Ureter (tissue), 1 donor: ENCODE measurements around the gene MRPL36. TPM values are rescaled to one million over a fixed set of nuclear protein-coding genes. Genes with fewer than 3 reads are reported as not detected.
"Not testable (repeated sequence)": the region's sequence is repeated elsewhere in the genome, so short reads cannot be mapped to it uniquely, and the experiment has no call there.

ENCODE experiments used
- DNase-seq: peaks from one replicate; pipeline ENCODE4 v3.0.0-alpha.2; 2020; ENCODE audit warnings: low spot score
- total RNA-seq: library from RNA; stranded (reverse); gene quantifications from one replicate; pipeline ENCODE4 v1.2.4, GENCODE V29; 2023
- donor health status: DM: yes; HTN: yes; CAD: no.

The MRPL36 gene
- total RNA-seq, 1 donor from 2014 or later = 33.2 TPM

DNA sequence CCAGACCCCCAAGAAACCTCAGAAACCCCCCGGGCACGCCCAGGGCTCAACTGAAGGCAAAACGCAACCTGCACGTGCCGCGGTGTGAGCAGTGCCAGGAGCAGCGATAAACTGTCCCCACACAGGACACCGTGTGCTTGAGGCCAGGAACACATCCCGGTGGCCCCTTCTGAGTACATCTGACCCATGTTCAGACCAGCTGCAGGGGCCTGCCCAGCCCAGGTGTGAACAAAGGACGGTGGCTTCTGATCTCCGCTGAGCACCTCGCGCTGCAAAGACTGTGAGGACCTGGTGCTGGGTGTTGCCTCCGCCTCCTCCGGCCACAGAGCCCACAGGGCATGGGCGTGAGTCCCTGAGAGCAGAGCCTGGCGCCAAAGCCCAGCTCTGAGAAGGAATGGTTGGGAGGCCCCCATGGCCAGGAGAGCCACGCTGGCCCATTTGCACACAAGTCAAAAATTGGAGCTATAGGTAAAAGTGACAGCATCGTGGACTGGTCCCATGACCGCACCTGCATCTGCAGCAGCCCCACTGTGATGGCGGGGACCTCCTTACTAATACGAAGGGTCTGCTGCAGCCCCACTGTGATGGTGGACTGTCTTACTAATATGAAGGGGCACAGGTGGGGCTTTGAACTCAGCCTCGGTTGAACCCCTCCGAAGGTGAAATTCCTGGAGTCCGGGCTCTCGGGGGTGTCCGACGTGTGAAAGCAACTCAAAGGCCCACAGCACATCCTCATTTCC is 33.0 kb upstream of the MRPL36 start:
- DNase-seq = no peak

DNA sequence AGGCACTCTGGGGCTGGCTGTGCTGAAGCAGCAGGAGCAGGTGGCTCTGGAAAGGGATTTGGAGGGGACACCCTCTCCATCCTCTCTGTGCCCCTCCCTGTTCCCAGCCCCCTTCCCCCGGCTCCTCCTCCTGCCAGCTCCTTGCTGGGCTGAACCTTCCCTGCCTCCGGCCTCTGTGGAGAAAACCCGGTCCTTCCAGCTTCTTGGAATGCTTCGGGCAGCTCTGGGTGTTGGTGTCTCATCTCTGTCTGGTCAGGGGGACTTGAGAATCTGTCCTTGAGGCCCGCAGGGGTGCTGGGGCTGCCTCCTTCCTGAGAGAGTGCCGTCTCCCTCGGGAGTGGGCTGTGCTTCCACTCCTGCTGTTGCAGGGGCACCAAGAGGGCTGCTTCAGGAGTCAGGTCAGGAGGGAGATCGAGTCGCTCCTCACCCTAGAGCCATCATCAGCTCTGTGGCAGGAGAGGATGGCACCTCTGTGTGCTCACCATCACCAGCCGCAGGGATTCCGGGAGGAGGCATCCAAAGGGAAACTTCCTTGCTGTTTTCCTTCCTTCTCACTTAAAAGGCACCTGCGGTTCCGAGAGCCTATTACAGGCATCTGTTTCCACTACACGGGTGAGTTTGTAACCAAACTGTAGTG is 32.2 kb upstream of the MRPL36 start:
- no peak for DNase-seq

DNA sequence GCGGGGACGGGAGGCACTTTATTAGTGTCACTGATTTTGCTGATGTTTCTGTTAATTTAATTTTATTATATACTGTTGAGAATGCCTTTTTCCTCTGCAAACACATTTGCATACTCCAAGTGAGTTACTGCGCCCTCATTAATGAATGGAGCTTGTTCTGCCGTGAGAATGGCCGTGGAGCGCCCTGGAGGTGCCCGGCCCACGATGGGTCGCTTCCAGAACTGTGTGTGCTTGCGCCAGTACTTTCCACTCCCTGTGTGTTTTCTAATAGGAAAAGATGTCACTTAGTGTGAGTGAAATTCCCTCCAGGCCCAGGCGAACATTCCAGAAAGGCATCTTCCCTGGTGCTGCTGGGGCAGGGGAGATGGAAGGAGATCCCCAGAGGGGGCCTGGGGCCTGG is 31.6 kb upstream of the MRPL36 start:
- DNase-seq = no peak

DNA sequence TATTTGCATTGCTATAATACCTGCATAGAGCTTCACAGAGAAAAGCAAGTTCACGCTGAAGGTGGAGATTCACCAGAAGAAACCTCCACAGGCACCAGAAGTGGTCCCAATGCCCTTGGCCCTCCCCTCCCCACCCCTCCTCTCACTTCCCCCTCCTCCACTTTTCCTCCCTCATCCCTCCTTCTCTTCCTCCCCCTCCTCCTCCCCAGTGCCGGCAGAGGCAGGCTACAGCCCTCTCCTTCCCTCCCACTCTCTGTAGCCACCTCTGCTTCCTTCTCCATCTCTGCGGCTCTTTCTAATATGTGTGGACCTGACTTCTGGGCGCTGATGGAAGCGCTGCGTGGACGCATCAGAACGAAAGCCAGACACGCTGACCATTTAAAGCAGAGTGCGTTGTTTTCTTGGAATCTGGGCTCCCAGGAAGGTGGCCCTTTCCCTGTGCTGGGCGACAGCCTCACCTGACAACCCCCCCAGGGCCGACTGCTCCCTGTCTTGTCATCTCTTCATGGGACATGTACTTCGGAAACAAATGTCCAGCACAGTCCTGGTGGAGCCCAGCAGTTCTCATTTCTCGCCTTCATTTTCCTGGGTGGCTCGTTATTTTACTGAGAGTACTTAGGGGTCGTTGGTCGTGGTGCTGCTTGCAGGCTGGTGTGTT is 31.1 kb upstream of the MRPL36 start:
- DNase-seq = no peak

DNA sequence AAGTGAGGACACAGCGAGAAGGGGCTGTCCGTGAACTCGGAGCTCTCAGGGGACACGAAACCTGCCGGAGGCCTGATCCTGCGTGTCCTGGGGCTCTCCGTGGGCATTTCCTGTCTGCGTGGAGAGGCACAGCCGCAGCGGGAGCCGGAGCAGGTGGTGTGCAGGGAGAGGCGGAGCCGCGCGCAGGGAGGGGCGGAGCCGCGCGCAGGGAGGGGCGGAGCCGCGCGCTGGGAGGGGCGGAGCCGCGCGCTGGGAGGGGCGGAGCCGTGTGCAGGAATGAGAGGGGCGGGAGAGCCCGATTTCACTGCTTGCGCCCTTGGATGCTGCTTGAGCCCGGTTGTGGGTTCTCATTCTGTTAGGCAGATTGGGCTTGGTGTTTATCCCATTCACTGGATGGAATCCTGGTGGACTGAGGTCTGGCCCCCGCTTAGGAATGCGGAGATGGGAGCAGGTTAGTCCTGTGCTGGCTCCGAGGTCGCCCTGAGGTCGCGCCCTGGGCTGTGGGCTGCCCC is 28.3 kb upstream of the MRPL36 start:
- DNase-seq = no peak

DNA sequence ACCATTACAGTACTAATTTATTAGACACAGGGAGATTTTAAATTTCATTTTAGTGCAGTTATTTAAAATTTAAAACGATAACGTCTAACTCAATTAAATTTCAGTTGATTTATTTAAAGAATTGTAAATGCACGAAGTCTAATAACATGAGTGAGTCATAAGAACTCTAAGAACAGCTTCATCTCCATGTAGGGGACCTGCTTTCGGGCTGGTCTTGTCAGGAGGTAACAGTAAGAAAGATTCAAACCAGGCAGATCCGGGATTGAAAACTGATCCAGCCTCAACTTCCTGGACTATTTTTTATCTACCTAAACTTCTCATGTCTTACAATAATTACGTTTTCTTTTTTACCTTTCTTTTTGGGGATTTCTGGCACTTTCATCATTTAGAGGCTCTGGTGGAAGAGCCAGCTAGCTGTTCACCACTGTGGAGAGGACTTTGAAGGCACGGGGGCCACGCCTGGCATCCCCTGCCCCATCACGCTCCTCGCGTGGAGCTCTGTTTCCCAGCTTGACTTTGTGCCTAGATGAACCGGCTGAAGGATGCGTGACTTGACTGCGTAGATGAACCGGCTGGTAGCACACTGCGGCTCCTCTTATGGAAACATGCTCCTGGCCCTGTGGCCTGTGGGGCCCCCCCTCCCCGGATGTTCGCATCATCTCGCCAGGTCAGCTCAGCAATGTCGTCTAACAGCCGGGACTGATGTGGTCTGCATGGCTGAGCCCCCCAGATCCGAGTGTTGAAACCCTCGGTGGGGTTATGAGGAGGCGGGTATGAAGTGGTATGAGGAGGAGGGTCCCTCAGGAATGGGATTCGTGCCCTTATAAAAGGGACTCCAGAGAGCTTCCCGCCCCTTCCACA is 27.6 kb upstream of the MRPL36 start:
- no peak for DNase-seq

DNA sequence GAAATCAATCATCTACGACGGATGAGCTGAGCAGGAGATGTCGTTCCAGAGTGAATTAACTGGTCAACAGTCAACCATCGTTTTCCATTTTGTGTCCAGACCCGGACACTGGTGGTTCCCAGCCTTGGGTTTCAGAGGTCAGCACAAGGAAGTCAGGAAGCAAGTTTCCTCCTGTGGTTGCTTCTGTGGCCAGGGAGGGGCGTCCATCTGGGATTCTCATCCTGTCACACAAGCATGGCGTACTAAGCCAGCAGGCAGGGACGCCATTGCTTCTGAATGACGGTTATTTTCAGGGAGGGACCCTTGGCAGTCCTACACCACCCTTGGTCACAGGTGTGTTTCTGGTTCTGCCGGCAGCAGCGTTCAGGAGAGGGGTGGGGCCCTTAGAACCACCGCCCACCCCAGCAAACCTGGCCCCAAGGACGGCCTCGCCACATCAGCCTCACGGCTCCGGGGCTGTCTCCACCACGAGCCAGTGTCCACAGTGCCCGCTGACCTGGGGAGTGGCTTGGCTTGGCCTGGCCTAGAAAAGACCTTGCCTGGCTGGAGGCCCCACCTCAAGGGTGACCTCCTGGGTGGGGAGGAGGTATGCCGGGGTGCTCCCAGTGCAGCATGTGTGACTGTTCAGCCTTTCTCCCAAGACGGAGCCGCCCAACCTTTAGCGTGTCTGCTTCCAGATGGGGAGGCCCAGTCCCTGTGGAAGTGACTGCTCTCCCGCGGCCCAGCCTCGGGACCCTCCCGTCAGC is 26.8 kb upstream of the MRPL36 start:
- DNase-seq = no peak

DNA sequence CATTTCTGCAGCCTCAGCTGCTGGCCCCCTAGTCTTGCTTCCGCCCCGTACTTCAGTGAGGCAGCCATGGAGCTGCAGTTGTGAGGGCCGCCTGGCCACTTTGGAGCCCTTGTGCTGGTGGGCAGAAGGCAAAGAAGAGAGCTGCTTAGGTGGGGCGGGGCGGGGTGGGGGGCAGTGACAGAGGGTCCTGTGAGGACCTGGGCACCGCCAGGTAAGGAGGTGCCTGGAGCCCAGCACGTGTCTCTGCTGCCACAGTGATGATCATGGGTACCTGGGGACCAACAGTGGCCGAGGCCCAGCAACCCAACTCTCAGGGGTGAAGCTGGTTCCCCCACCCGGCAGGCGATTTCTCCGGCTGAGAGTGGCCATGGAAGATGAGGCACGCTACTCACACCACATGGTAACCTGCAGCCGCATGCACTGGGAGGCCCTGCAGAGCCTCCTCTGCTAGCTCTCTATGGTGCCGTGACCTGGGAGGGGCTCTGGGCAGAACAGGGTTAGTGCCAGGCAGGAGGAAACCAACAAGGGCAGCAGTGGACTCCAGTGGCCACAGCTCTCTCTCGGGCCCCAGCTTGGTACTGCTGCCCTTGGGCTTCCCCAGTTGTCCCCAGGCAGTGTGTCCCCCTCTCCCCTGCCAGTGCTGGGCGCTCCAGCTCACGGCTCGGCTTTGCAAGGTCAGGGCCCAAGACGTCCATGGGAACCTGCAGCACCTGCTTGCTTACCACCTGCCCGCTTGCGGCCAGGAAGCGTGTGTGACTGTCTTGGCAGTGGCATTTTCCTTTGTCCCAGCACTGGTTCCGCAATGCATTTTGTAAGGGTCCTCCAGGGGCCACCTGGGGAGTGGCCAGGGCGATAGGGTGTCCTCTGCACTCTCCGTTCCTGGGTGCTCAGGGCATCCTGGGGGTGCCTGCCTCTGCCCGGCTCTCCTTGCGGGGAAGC is 25.5 kb upstream of the MRPL36 start:
- DNase-seq = no peak

DNA sequence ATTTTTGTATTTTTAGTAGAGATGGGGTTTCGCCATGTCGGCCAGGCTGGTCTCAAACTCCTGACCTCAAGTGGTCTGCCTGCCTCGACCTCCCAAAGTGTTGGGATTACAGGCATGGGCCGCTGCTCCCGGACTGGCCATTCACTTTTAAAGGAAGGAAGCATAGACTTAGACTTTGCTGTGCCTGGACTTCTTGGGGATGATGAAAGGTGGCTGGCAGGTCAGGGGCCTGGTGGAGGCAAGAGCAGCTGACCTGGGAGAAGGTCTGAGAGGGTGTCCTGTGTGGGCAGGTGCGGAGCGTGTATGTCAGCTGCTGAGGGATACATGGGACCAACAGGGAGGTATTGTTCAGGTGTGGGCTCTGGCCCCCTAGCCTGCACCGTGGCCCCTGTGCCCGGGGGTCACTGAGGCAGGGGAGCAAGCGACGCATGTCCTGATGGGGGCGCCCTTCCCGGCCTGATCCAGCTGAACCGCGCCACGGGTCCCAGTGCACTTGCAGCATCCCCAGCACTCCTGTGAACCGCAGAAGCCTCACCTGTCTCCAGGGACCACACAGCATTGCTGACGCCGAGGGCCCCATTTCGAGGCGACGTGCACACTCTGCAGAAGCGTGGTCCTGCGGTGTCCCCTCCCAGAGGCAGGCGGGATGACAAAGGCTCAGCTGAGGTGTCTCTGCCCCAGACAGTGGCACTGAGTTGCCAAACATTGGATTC is 24.6 kb upstream of the MRPL36 start:
- DNase-seq = no peak

DNA sequence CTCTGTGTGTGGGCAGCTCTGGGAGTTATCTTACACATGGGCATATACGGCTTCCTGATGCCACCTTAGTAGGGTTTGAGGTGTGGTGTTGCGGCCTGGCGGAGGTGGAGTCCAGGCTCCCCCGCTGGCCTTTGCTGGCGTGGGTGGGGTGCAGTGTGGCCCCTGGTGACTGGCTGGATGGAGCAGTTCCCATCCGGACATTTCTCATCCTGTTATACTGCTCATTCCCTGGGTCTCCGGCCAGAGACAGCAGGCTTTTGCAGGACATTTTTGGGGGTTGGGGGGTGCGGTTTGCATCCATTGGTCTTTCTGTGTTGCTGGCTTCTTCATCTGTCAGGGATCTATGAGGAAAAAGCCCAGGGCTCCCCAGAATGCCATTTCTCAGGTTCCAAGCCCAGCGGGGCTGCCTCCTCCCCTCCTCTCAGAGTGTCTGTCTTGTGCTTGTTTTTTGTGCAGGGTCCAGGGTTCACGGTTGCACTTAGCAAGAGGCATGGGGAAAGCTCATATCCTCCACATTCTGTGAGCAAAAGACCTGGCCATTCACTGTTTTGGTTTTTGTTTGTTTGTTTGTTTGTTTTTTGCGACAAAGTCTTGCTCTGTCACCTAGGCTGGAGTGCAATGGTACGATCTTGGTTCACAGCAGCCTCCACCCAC is 23.9 kb upstream of the MRPL36 start:
- no peak for DNase-seq

DNA sequence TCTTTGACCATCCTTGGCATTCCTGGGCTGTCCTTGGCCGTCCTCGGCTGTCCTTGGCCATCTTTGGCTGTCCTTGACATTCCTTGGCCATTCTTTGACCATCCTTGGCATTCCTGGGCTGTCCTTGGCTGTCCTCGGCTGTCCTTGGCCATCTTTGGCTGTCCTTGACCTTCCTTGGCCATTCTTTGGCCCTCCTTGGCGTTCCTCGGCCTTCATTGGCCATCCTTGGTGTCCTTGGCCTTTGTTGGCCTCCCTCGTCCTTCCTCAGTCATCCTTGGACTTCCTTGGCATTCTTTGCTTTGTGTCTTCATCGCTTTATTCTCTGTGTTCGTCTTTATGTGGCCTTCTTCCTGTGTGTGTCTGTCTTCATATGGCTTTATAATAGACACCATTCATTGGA is 22.2 kb upstream of the MRPL36 start:
- DNase-seq = no peak

DNA sequence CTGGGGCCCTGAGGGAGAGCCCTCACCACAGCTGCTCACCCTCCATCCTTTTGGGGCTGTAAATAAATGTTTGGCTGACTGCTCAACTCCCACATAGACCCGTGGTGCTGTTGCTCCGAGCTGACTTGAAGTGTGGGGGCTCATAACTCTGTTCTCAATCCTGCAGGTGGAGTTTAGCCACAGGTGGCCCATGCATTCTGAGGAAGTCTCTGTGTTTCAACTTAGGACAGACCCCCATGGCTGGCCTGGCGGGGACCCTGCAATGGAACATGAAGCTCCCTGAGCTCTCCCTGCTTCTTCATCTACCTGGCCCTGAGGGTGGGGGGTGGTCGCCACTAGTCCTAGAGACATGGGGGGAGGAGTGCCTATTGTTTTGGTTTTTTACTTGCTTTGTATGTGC is 21.3 kb upstream of the MRPL36 start:
- DNase-seq = no peak

DNA sequence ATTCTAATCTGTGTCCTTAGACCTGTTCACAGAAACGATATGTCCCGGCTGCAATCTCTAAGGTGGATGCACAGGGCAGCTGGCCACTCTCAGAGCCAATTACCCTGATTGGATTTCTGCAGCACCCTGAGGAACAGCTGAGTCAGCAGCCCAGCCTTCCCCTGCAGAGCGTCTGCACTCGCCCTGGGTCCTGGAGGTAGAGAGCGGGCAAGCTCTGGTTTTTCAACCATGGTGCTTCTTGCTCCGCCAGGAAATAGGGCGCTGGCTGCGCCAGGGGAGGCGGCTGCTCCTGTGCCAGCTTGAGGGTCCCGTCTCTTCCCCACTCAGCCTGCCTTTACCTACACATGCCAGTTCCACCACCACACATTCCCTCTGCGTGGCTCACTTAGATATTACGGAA is 20.7 kb upstream of the MRPL36 start:
- no peak for DNase-seq

DNA sequence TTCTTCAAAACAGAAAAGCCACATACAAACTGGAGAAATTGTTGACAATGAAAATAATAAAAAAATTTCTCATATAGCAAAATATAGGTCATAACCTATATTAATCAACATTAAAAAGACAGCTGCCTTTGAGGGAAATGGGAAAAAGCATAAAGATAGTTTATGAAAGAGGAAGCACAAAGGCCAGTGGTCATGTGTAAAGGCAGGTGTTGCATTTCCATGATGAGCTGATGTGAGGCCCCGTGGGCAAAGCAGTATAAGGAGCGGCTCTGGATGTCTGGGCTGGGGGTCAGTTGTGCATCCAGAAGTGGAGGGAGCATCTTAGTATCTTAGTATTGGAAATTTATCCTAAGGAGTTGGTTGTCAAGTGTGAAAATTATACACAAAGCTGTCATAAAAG is 19.8 kb upstream of the MRPL36 start:
- no peak for DNase-seq

DNA sequence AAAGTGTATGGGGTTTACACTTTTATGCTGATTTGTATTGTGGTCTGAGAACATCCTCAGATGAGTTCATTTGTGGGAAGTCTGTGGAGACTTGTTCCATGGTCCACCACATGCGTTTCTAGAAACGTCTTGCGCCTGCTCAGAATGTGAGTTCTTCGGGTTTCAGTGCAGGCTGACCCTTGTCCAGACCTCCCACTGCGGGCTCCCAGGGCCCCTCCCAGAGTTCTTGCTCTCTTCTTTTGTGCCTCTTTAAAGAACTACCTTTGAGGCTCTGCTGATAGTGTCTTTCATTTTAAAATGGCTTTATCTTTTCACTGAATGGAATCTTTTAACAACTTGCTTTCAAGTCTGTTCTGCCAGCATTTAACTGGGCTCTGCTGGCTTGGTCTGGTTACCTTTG is 19.1 kb upstream of the MRPL36 start:
- DNase-seq = no peak

DNA sequence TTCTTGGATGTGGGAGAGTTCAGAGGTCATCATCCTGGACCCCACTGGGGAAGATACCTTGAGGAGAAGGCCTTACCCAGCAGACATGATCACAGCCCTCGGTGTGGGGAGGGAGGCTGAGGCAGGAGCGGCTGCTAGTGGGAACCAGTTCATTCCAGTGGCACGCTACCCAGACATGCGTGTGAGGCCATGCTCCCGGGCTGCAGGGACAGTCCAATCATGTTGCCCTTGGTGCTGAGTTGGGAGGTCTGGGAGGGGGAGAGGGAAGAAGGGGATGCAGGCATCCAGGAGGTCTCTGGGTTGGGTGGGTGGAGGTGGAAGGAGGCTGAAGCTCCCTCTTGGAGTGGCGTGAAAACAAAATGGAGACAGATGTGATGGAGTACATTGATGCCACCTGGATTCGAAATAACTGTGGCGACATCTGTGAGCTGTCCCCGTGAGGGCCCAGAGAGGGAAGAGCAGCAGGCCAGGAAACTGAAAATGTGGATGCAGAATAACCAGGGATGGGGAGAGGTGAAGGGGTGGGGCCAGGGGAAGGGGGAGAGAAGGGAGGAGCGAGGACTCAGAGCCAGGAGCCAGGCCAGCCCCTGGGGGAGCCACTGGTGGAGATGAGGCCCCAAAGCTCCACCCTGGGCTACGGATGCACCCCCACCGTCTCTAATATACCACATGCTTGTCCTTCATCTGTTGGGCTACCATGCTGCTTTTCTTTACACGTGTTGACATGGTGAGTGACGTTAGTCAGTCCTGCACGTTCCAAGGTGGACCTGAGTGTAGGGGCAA is 17.8 kb upstream of the MRPL36 start:
- no peak for DNase-seq

DNA sequence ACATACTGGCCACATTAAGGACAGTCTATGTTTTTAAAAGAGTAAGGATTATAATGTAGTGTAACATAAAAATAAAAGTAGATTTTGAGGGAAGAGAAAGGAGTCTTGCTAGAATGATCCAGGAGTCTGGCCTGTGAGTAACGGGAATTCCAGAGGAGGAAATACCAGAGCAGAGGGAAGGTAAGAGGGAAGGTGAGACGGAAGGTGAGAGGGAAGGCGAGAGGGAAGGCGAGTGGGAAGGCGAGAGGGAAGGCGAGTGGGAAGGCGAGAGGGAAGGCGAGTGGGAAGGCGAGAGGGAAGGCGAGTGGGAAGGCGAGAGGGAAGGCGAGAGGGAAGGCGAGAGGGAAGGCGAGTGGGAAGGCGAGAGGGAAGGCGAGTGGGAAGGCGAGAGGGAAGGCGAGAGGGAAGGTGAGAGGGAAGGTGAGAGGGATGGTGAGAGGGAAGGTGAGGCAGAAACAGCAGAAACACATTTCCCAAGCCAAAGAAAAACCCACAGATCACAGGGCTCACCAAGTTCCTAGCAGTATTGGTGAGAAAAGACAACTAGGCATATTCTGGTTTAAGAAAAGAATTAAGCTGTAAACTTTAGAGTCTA is 17.0 kb upstream of the MRPL36 start:
- DNase-seq = not testable (repeated sequence)

DNA sequence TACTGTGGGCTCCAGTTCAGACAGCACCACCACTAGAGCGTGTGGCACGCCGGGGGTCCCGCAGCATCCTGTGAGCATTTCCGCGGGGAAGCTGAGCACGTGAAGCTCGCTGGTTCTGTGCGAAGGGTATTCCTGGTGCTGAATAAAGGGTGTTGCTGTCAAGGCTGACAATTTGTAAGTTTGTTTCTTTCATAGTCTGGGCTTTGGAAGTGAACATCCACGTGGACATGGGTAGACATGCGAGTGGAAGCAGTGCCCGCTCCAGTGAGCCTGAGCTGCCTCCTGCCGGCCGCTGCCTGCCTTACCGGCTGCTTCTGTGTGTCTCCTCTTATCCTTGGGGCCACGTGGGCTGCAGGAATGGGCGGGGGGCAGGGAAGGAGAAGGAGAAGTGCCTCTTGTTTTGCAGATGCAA is 16.2 kb upstream of the MRPL36 start:
- DNase-seq = no peak
